LNCaP clone FGC (cell line): Measurements from ENCODE around the gene LY6G5C.

Experiments used
- DNase-seq: peaks from one replicate; pipeline ENCODE4 v3.0.0-alpha.2; 2011; ENCODE audit warnings: low read depth
- H3K4me3 ChIP-seq: 2 replicates; pipeline ENCODE4 v1.5.1; 2011; ENCODE audit warnings: mild to moderate bottlenecking, low read depth, low read length, control low read depth
- CTCF ChIP-seq: IDR thresholded peaks from 2 replicates; pipeline ENCODE4 v1.5.1; 2012; ENCODE audit warnings: mild to moderate bottlenecking; ENCODE audit not compliant: control insufficient read depth, insufficient read depth; ENCODE audit errors: extremely low read depth

The LY6G5C gene

GRCh38 chr6:31680226-31681134, at the start of gene LY6G5C:
Gene LY6G5C, minus strand, starts transcription at chr6:31681067. Its CDS starts 694 bp downstream, at chr6:31680373.
- H3K4me3 ChIP-seq: no peak within 1 kb of the TSS
- peak; percentile 91 for TF ChIP-seq CTCF
- no peak for DNase-seq

- no peak for DNase-seq
- 0 out of 2 replicates have a peak, but pooled peaks have one; percentile 6 for TF ChIP-seq CTCF
These were observed 49.2 kb upstream of the LY6G5C start for GRCh38 chr6:31729979-31730630.

GRCh38 chr6:31729515-31729978, 48.7 kb upstream of the LY6G5C start:
- peak; percentile 69 for TF ChIP-seq CTCF
- DNase-seq: peak; percentile 58
- H3K4me3 ChIP-seq: peak overlapping the region; percentile 85

More at GRCh38 chr6:31729979-31730630, 49.2 kb upstream of the LY6G5C start:
- peak overlapping the region; percentile 85 for H3K4me3 ChIP-seq

DNA sequence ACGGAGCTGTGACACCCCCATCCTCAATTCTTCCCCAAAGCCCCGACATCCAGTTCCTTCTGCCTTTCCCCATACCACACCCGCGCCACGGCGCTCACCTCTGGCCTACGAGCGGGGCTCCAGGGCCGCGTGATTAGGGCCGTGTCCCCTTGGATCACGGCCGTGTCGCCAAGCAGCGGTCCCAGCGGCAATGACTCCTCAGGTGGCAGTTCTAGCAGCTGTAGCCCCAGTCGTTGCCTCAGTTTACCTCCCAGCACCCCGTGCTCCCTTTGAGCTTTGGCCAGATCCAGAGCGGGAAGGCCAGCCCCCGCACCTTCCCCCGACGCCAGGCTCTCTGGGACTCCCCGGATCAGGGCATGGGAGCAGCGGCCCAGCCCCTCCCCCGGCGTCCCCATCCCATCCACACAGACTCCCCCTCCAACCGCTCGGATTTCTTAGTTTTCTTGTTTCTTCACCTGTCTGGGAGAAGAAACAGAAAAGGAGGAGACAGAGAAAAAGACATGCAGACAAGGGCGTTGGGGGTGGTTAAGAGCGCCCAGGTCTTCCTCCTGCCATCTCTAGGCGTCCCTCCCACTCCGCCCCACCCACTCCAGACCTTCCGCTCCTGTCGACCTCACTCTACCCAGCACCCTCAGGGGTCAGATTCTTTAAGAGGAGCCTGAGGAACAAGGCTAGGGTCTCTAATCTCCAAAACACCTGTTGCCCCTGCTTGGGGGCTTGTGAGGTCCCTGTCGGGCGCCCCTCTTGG, 48.1 kb upstream of the LY6G5C start, which contains the start of gene DDAH2:
DDAH2 (minus strand) TSS at position 533 of the 748 bp plus-strand sequence; CDS start at position 395, 138 bp downstream.
- DNase-seq: no peak
- H3K4me3 ChIP-seq: peak within 1 kb of the TSS; percentile 85
- no peak for TF ChIP-seq CTCF

DNA sequence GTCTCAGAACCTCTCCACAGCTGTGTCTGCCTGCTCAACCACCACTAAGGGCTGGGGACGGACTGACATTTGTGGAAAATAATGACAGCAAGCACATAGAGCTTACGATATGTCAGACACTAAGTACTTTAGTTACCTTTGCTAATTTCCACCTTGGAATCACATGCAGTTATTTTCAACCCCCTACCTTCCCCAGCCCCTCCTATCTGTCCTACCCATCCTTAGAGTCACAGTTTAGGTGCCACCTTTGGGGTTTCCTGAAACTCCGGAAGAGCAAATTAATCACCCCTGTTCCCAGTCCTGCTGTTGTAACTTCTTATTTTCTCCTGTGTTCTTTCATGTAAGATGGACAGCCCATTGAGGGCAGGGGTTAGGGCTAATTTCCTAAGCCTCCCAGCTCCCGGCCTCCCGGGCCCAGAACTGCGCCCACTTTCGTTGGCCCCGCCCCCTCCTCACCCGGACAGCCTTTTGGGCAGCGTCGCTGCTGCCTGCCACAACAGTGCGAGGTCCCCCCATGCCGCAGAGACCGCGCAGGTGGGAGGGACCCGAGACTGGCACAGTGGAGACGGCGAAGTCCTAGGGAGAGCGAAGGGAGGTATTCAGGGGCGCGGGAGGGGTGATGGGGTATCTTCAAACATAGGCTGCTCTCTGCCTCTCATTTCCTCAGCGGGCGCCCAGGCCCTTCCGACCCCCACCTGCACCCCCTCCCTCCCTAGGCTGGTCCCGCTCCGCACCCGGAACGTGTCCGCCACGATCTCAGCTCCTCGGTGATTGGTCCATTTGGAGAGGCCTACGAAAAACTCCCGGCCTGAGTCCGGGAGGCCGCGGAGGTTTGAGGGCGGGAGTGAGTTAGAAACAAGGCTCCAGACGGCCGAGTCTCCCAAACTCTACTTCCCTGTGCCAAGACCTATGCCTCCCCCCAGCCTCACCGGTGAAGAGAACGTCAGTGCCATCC, 47.1 kb upstream of the LY6G5C start:
- DNase-seq: no peak
- TF ChIP-seq CTCF: no peak
- no peak overlapping the region; the same call in 1 of the 2 replicates for H3K4me3 ChIP-seq
